Esophagus squamous epithelium (tissue), 5 donors: ENCODE results near the gene EGLN1. TPM values are rescaled to one million over a fixed set of nuclear protein-coding genes. Genes with fewer than 3 reads are reported as not detected.

Experiments
- DNase-seq: peaks from one replicate; lab custom pipeline; 2025; lab: John Stamatoyannopoulos, UW
- H3K27ac ChIP-seq, 4 donors: fragments of 200-600 bp; sonication (generic); one replicate each; pipeline ENCODE4 v1.5.1; 2016 to 2019; ENCODE audit warnings: mild to moderate bottlenecking in 1 of 4
- H3K27me3 ChIP-seq, 4 donors: fragments of 200-600 bp; sonication (generic); 1 replicate in 3 of 4; 2 replicates in 1 of 4; pipeline versions ENCODE4 v1.5.1 to v1.6.0; 2017 to 2021; ENCODE audit warnings: antibody characterized with exemption in 1 of 4
- H3K36me3 ChIP-seq, 3 donors: fragments of 200-600 bp; sonication (generic); one replicate each; pipeline ENCODE4 v1.5.1; 2016 to 2019
- H3K4me1 ChIP-seq, 3 donors: fragments of 200-600 bp; sonication (generic); one replicate each; pipeline ENCODE4 v1.5.1; 2017 to 2019
- H3K4me3 ChIP-seq, 4 donors: fragments of 200-600 bp; sonication (generic); 1 replicate in 3 of 4; 2 replicates in 1 of 4; pipeline ENCODE4 v1.5.1; 2016 to 2019; ENCODE audit warnings: mild to moderate bottlenecking in 2 of 4, moderate library complexity in 1 of 4
- H3K9me3 ChIP-seq, 3 donors: fragments of 200-600 bp; sonication (generic); one replicate each; pipeline ENCODE4 v1.5.1; 2016 to 2019
- CTCF ChIP-seq, 6 experiments: fragments of 450-650 bp in 4 of 6; fragments of 200-600 bp in 2 of 6; sonication (generic) in 2 of 6; IDR thresholded peaks; one replicate each; pipeline ENCODE4 v1.5.1; 2016 to 2019; ENCODE audit warnings: antibody characterized with exemption in 6 of 6, mild to moderate bottlenecking in 4 of 6, moderate library complexity in 4 of 6
- POLR2A ChIP-seq, 4 donors: fragments of 450-650 bp; IDR thresholded peaks; one replicate each; pipeline ENCODE4 v1.6.1; 2017; ENCODE audit warnings: antibody characterized with exemption in 4 of 4, mild to moderate bottlenecking in 4 of 4, moderate library complexity in 3 of 4
- WGBS, 2 donors: methylation state at CpG; one replicate each; pipeline ENCODE4 v1.1.5; 2018; 5-methylcytosine and 5-hydroxymethylcytosine counted together
- intact Hi-C: fragments of 100-400 bp; cut with DNase I; formaldehyde crosslinking; loops from one replicate; pipeline ENCODE4 v1.15.0; 2022
- total RNA-seq, 4 donors: library from RNA; depleted of rRNA; stranded (reverse); fragments of >200 nt; gene quantifications; one replicate each; pipeline ENCODE4 v1.1.0, GENCODE V29; 2016
- donor health status: DM: yes; HTN: yes; CAD: no.

The EGLN1 gene
- total RNA-seq, 4 donors from 2014 or later: 21.8 to 36.0 (median 28.7) TPM

GRCh38 chr1:231348442-231348841 lies 73.6 kb downstream of the EGLN1 start:
- Histone ChIP-seq H3K27ac (no peak overlapping the region), H3K27me3 (no peaks in the 10 kb centered on the region), H3K4me1 (no peaks in the 10 kb centered on the region), H3K36me3 (peaks cover 0 to 94% (median 21%) of the 10 kb centered on the region in 3 donors), H3K9me3 (no peaks in the 10 kb centered on the region), H3K4me3 (no peak overlapping the region)
- TF ChIP-seq CTCF (IDR thresholded peaks at IDR 0.05) (no peak), POLR2A (IDR thresholded peaks at IDR 0.05) (no peak)
- DNase-seq: no peak
- WGBS, 2 donors: 93% methylated on average over 4 of the region's 4 CpGs
- intact Hi-C loops: no loop called here

GRCh38 chr1:231347961-231348360 lies 74.1 kb downstream of the EGLN1 start:
- no peaks in the 10 kb centered on the region for H3K27me3 ChIP-seq
- H3K4me3 ChIP-seq: no peak overlapping the region
- 90% methylated on average over 4 of the region's 4 CpGs for WGBS, 2 donors
- H3K9me3 ChIP-seq: no peaks in the 10 kb centered on the region
- no peak overlapping the region for H3K27ac ChIP-seq
- no peak for DNase-seq
- no peaks in the 10 kb centered on the region for H3K4me1 ChIP-seq
- intact Hi-C loops: no loop called here
- TF ChIP-seq POLR2A (IDR thresholded peaks at IDR 0.05) (no peak), CTCF (IDR thresholded peaks at IDR 0.05) (no peak)
- H3K36me3 ChIP-seq: peaks cover 0 to 94% (median 17%) of the 10 kb centered on the region in 3 donors

GRCh38 chr1:231340328-231341013 lies 81.6 kb downstream of the EGLN1 start:
- peak overlapping the region; percentile 71 to 91 (median 84) for H3K4me3 ChIP-seq
- WGBS, 2 donors: 49 to 53% methylated on average over 6 of the region's 6 CpGs

GRCh38 chr1:231338270-231339128 lies 83.6 kb downstream of the EGLN1 start, which contains the start of gene SPRTN:
Gene SPRTN (plus strand): TSS chr1:231338293. CDS start chr1:231338384, 91 bp downstream.
- Histone ChIP-seq H3K9me3 (no peaks in the 10 kb centered on the region), H3K27me3 (no peaks in the 10 kb centered on the region), H3K4me3 (peak within 1 kb of the TSS; percentile 71 to 91 (median 84)), H3K36me3 (peaks cover 0 to 29% (median 0%) of the 10 kb centered on the region in 3 donors), H3K4me1 (peaks cover 24 to 65% (median 46%) of the 10 kb centered on the region in 3 donors), H3K27ac (peak within 1 kb of the TSS; percentile 91 to 98 (median 95))
- no peak for DNase-seq
- TF ChIP-seq POLR2A (IDR thresholded peaks at IDR 0.05) (no peak), CTCF (IDR thresholded peaks at IDR 0.05) (no peak)
- intact Hi-C loops: no loop called here
- WGBS, 2 donors: 1 to 3% methylated on average over 13 to 14 of the region's 43 CpGs

More at GRCh38 chr1:231340328-231341013, 81.6 kb downstream of the EGLN1 start:
- DNase-seq: no peak
- TF ChIP-seq POLR2A (IDR thresholded peaks at IDR 0.05) (no peak), CTCF (IDR thresholded peaks at IDR 0.05) (no peak)
- peaks cover 0 to 43% (median 0%) of the 10 kb centered on the region in 3 donors for H3K36me3 ChIP-seq
- H3K9me3 ChIP-seq: no peaks in the 10 kb centered on the region
- H3K27me3 ChIP-seq: no peaks in the 10 kb centered on the region
- intact Hi-C loops: no loop called here
- peaks cover 22 to 45% (median 27%) of the 10 kb centered on the region in 3 donors for H3K4me1 ChIP-seq
- peak overlapping the region in 3 of 4 donors; percentile 46 to 98 (median 96) for H3K27ac ChIP-seq
